K562 (cell line): ENCODE results near the gene DMD. TPM values are rescaled to one million over a fixed set of nuclear protein-coding genes. Genes with fewer than 3 reads are reported as not detected.

Source experiments
- ATAC-seq: fragments of 200-7000 bp; cut with Tn5 transposase; 3 replicates; pipeline ENCODE4 v1.9.1; 2020; ENCODE audit warnings: moderate library complexity
- BruUV-seq: library from RNA; stranded (reverse); fragments of 400-500 nt; replicated peaks from 2 replicates; lab custom pipeline; 2021; lab: Mats Ljungman, UMichigan
- CTCF ChIA-PET: fragments of 300-600 bp; formaldehyde crosslinking; extraction: SDS; loops from one replicate; lab custom pipeline; 2021; ENCODE audit warnings: low intra/inter-chr PET ratio; lab: Yijun Ruan, JAX
- POLR2A ChIA-PET: fragments of 300-600, 350-650 bp; sonication (Branson Sonifier 250); formaldehyde crosslinking; extraction: SDS; loops from one replicate; lab custom pipeline; 2021; ENCODE audit warnings: antibody characterized with exemption, inconsistent platforms; lab: Yijun Ruan, JAX
- DNase-seq, 4 experiments: peaks; one replicate each; pipeline versions ENCODE4 v3.0.0 to v3.0.0-alpha.2; 2011 to 2018; ENCODE audit warnings: low spot score in 3 of 4, mixed read lengths in 3 of 4; ENCODE audit errors: extremely low read depth in 1 of 4
- FAIRE-seq: peaks from 2 replicates; lab custom pipeline; 2011; peaks lifted over from hg19 to GRCh38; lab: Jason Lieb, UNC
- H2AFZ ChIP-seq: 2 replicates; pipeline ENCODE4 v1.6.0; 2011; ENCODE audit warnings: low read depth, low read length, control low read depth, inconsistent platforms
- H3K27ac ChIP-seq: fragments of 200-600 bp; 3 replicates; pipeline ENCODE4 v1.8.0; 2011; ENCODE audit warnings: low read depth, mild to moderate bottlenecking, control low read depth, inconsistent platforms, low read length, moderate library complexity, mixed read lengths; ENCODE audit errors: extremely low read depth
- H3K27me3 ChIP-seq, 2 experiments: fragments of 300-600 bp in 1 of 2; 2 replicates in 1 of 2; 3 replicates in 1 of 2; pipeline versions ENCODE4 v1.6.0 to v1.8.0; 2011; ENCODE audit warnings: inconsistent platforms in 2 of 2, low read length in 2 of 2, mild to moderate bottlenecking in 1 of 2, mixed read lengths in 1 of 2, moderate library complexity in 1 of 2; ENCODE audit not compliant: control insufficient read depth in 2 of 2, insufficient read depth in 2 of 2
- H3K36me3 ChIP-seq: fragments of 300-600 bp; 3 replicates; pipeline ENCODE4 v1.8.0; 2011; ENCODE audit warnings: mild to moderate bottlenecking, low read length, inconsistent platforms; ENCODE audit not compliant: control insufficient read depth, insufficient read depth
- H3K4me1 ChIP-seq, 2 experiments: fragments of 200-600 bp in 1 of 2; replicated peaks in 1 of 2; 2 replicates in 1 of 2; 3 replicates in 1 of 2; pipeline versions ENCODE4 v1.5.1 to v1.8.0; 2011; ENCODE audit warnings: inconsistent platforms in 2 of 2, low read length in 2 of 2, mild to moderate bottlenecking in 1 of 2, mixed read lengths in 1 of 2, moderate library complexity in 1 of 2; ENCODE audit not compliant: control insufficient read depth in 2 of 2, insufficient read depth in 2 of 2
- H3K4me2 ChIP-seq: 2 replicates; pipeline ENCODE4 v1.6.1; 2011; ENCODE audit warnings: low read length, control low read depth, inconsistent platforms, mixed read lengths; ENCODE audit not compliant: insufficient read depth
- H3K4me3 ChIP-seq: fragments of 200-600 bp; sonication (generic), shearing (Covaris generic); 2 replicates; pipeline ENCODE4 v1.5.1; 2016; ENCODE audit warnings: control low read depth, inconsistent platforms
- H3K79me2 ChIP-seq: fragments of 200-600 bp; 3 replicates; pipeline ENCODE4 v1.8.0; 2011; ENCODE audit warnings: low read length, inconsistent platforms; ENCODE audit not compliant: control insufficient read depth, insufficient read depth
- H3K9ac ChIP-seq, 2 experiments: 2 replicates each; pipeline versions ENCODE4 v1.6.0 to v1.6.1; 2011; ENCODE audit warnings: low read depth in 2 of 2, low read length in 2 of 2, control low read depth in 1 of 2, inconsistent platforms in 1 of 2, mild to moderate bottlenecking in 1 of 2, mixed read lengths in 1 of 2; ENCODE audit not compliant: insufficient read depth in 1 of 2
- H3K9me1 ChIP-seq: one replicate; pipeline ENCODE4 v1.6.0; 2011; ENCODE audit warnings: inconsistent platforms, mild to moderate bottlenecking, low read length, moderate library complexity; ENCODE audit not compliant: control insufficient read depth, insufficient read depth
- H3K9me3 ChIP-seq: replicated peaks from 2 replicates; pipeline ENCODE4 v1.5.1; 2011; ENCODE audit warnings: low read depth, low read length, inconsistent platforms; ENCODE audit not compliant: control insufficient read depth, insufficient read depth
- H4K20me1 ChIP-seq: replicated peaks from 2 replicates; pipeline ENCODE4 v1.6.1; 2011; ENCODE audit warnings: low read length, inconsistent platforms, mixed read lengths; ENCODE audit not compliant: control insufficient read depth, insufficient read depth
- MCM5 ChIP-seq: fragments of 450-650 bp; IDR thresholded peaks from 2 replicates; pipeline ENCODE4 v1.6.1; 2016; ENCODE audit warnings: low read depth
- RREB1 ChIP-seq: fragments of 250-450 bp; sonication (Bioruptor Pico); IDR thresholded peaks from 2 replicates; pipeline ENCODE4 v1.4.0; 2020
- TAF15 ChIP-seq: fragments of 200-400 bp; formaldehyde crosslinking; IDR thresholded peaks from 2 replicates; pipeline ENCODE4 v1.6.1; 2017; ENCODE audit warnings: mild to moderate bottlenecking, low read depth, low read length, moderate library complexity
- WGBS: fragments of 100-300 bp; shearing (Covaris generic); methylation state at CpG from one replicate; pipeline ENCODE4 v1.1.6; 2016; ENCODE audit warnings: low coverage, mixed read lengths; ENCODE audit not compliant: insufficient coverage; ENCODE audit errors: missing lambda C conversion rate; 5-methylcytosine and 5-hydroxymethylcytosine counted together
- in situ Hi-C: fragments of 300-500 bp; cut with MboI; formaldehyde crosslinking; loops from 4 replicates; pipeline ENCODE4 v1.15.0; 2018; ENCODE audit warnings: inconsistent platforms, mixed read lengths
- intact Hi-C: fragments of 100-400 bp; cut with micrococcal nuclease; formaldehyde crosslinking; loops from 2 replicates; pipeline ENCODE4 v1.14.2; 2022
- polyA plus RNA-seq, 8 experiments: library from polyadenylated mRNA; depleted of rRNA in 4 of 8; stranded (reverse) in 5 of 8; unstranded in 3 of 8; fragments of >200 nt; fragmentation: Nextera tagmentation in 2 of 8; fragmentation: Illumina TruSeq in 1 of 8; extraction: Ambion mirVana in 2 of 8; extraction: Trizol in 1 of 8; gene quantifications; 2 replicates each; pipeline versions ENCODE4 v1.2.1 to v1.2.3, GENCODE V29; 2011 to 2014; ENCODE audit warnings: inconsistent platforms in 1 of 8, missing spikeins in 1 of 8
- total RNA-seq, 7 experiments: library from RNA; depleted of rRNA in 6 of 7; stranded (reverse); fragments of >200 nt in 6 of 7; fragmentation: Illumina TruSeq in 2 of 7; extraction: Trizol in 2 of 7; gene quantifications; 2 replicates each; pipeline versions ENCODE4 v1.2.1 to v1.2.3, GENCODE V29; 2011 to 2021; ENCODE audit warnings: low replicate concordance in 1 of 7

DMD gene
- total and polyA plus RNA-seq, 9 of the 15 experiments (the other 6 are each of a cell fraction or from before 2014, with no cell fraction given), result 3.8 to 20.4 (median 11.4) TPM

- TF ChIP-seq RREB1 (CRISPR knock-in tag) (no peak), MCM5 (no peak)
- TF ChIP-seq, all 486 proteins: peak for 0
Observed at GRCh38 chrX:31179203-31179602, 2032.1 kb downstream of the DMD start (continued).

GRCh38 chrX:31178769-31179125 lies 2032.6 kb downstream of the DMD start:
- intact Hi-C loops (no loop called here), in situ Hi-C loops (no loop called here)
- no peak for ATAC-seq

More at GRCh38 chrX:31178769-31179125, 2032.6 kb downstream of the DMD start:
- Histone ChIP-seq H3K27ac (no peak overlapping the region), H3K4me1 (no peaks in the 10 kb centered on the region), H3K9me1 (no peaks in the 10 kb centered on the region), H3K79me2 (no peaks in the 10 kb centered on the region), H3K36me3 (no peaks in the 10 kb centered on the region), H2AFZ (no peak overlapping the region), H3K27me3 (no peaks in the 10 kb centered on the region)
- FAIRE-seq (no peak), DNase-seq (no peak)
- POLR2A ChIA-PET, result no interaction called here
- 25% methylated on average over 2 of the region's 2 CpGs for WGBS
- BruUV-seq, result no TSS peak
- TF ChIP-seq TAF15, result no peak
- TF ChIP-seq, all 486 proteins: peak for 0
- Histone ChIP-seq H3K4me2 (no peak overlapping the region), H3K9ac (no peak overlapping the region), H3K4me3 (no peak overlapping the region), H4K20me1 (no peaks in the 10 kb centered on the region), H3K9me3 (no peaks in the 10 kb centered on the region)
- CTCF ChIA-PET, result no interaction called here
